ENCODE measurements around the gene MSANTD7.

Gene MSANTD7

GRCh38 chr10:14844948-14845347 is 6.8 kb downstream of the MSANTD7 start:
- Histone ChIP-seq H3K27ac (ENCODE audit: low read length) (no peak overlapping the region), H3K9ac (ENCODE audit: low read length) (no peak overlapping the region), H4K20me1 (ENCODE audit: insufficient read depth, low read length) (no peaks in the 10 kb centered on the region), H3K9me3 (ENCODE audit: insufficient read depth, low read length) (no peaks in the 10 kb centered on the region), H3K27me3 (ENCODE audit: low read depth, low read length) (no peaks in the 10 kb centered on the region), H3K4me1 (ENCODE audit: low read length) (no peaks in the 10 kb centered on the region), H3K4me3 (ENCODE audit: low read length) (no peak overlapping the region), H2AFZ (ENCODE audit: low read depth, low read length) (no peak overlapping the region), H3K4me2 (ENCODE audit: low read length) (no peak overlapping the region), H3K36me3 (replicated peaks; ENCODE audit: low read depth, low read length) (peaks cover 38% of the 10 kb centered on the region), H3K79me2 (ENCODE audit: low read length) (peaks cover 14% of the 10 kb centered on the region)
- no peak for TF ChIP-seq EZH2phosphoT487 (IDR thresholded peaks at IDR 0.05; ENCODE audit: low read depth)
- TF ChIP-seq, protein P1, sequence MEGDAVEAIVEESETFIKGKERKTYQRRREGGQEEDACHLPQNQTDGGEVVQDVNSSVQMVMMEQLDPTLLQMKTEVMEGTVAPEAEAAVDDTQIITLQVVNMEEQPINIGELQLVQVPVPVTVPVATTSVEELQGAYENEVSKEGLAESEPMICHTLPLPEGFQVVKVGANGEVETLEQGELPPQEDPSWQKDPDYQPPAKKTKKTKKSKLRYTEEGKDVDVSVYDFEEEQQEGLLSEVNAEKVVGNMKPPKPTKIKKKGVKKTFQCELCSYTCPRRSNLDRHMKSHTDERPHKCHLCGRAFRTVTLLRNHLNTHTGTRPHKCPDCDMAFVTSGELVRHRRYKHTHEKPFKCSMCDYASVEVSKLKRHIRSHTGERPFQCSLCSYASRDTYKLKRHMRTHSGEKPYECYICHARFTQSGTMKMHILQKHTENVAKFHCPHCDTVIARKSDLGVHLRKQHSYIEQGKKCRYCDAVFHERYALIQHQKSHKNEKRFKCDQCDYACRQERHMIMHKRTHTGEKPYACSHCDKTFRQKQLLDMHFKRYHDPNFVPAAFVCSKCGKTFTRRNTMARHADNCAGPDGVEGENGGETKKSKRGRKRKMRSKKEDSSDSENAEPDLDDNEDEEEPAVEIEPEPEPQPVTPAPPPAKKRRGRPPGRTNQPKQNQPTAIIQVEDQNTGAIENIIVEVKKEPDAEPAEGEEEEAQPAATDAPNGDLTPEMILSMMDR (IDR thresholded peaks at IDR 0.05; ENCODE audit: low read depth, low read length), result no peak

DNA sequence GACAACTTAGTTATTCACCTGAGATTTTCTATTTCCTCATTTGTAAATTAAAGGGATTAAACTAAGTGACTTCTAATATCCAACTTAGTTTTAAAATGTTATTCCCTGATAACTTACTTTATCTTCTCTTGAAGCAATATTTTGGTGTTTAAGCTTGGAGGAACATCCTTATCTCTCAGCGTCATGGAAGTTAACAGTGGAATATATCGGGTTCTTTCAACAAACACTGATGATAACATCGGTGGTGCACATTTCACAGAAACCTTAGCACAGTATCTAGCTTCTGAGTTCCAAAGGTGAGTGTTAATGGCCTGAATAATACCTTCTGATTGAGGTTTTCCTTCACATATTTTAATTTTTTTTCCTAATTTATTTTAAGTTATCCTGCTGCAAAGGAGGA is 14.1 kb downstream of the MSANTD7 start:
- H3K27me3 ChIP-seq (ENCODE audit: low read depth, low read length), result no peaks in the 10 kb centered on the region
- no peak for TF ChIP-seq EZH2phosphoT487 (IDR thresholded peaks at IDR 0.05; ENCODE audit: low read depth)
- TF ChIP-seq, protein P1 (IDR thresholded peaks at IDR 0.05; ENCODE audit: low read depth, low read length), result no peak
- H4K20me1 ChIP-seq (ENCODE audit: insufficient read depth, low read length), result no peaks in the 10 kb centered on the region
- no peaks in the 10 kb centered on the region for H3K79me2 ChIP-seq (ENCODE audit: low read length)
- no peak overlapping the region for H3K9ac ChIP-seq (ENCODE audit: low read length)
- H3K4me2 ChIP-seq (ENCODE audit: low read length), result no peak overlapping the region
- no peaks in the 10 kb centered on the region for H3K4me1 ChIP-seq (ENCODE audit: low read length)
- H3K27ac ChIP-seq (ENCODE audit: low read length), result no peak overlapping the region
- H3K36me3 ChIP-seq (replicated peaks; ENCODE audit: low read depth, low read length), result peaks cover 16% of the 10 kb centered on the region
- no peak overlapping the region for H2AFZ ChIP-seq (ENCODE audit: low read depth, low read length)
- H3K9me3 ChIP-seq (ENCODE audit: insufficient read depth, low read length), result no peaks in the 10 kb centered on the region
- H3K4me3 ChIP-seq (ENCODE audit: low read length), result no peak overlapping the region

DNA sequence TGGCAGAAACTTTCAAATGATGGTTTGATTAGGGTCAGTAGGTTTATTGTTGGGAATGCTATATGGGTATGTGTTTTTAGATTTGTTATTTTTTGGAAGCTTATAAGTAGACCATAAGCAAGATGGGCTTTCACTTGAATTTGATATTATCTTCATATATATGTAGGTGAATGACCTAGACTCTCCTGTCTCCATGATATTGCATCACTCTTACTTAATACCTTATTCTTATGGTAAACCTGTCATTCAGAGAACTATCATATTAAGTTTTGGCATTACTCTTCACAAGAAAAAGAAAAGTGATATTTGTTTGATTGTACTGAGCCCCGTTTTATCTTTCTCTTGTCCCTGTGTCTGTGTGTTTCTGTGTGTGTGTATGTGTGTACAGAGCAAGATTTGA is 17.3 kb downstream of the MSANTD7 start:
- Histone ChIP-seq H3K4me1 (ENCODE audit: low read length) (no peaks in the 10 kb centered on the region), H3K27me3 (ENCODE audit: low read depth, low read length) (no peaks in the 10 kb centered on the region), H3K79me2 (ENCODE audit: low read length) (no peaks in the 10 kb centered on the region), H3K9me3 (ENCODE audit: insufficient read depth, low read length) (no peaks in the 10 kb centered on the region), H2AFZ (ENCODE audit: low read depth, low read length) (no peak overlapping the region), H3K4me3 (ENCODE audit: low read length) (no peak overlapping the region), H3K4me2 (ENCODE audit: low read length) (no peak overlapping the region), H3K9ac (ENCODE audit: low read length) (no peak overlapping the region), H3K36me3 (replicated peaks; ENCODE audit: low read depth, low read length) (peaks cover 14% of the 10 kb centered on the region), H4K20me1 (ENCODE audit: insufficient read depth, low read length) (no peaks in the 10 kb centered on the region), H3K27ac (ENCODE audit: low read length) (no peak overlapping the region)
- TF ChIP-seq EZH2phosphoT487 (IDR thresholded peaks at IDR 0.05; ENCODE audit: low read depth), result no peak
- TF ChIP-seq, protein P1 (IDR thresholded peaks at IDR 0.05; ENCODE audit: low read depth, low read length), result no peak

DNA sequence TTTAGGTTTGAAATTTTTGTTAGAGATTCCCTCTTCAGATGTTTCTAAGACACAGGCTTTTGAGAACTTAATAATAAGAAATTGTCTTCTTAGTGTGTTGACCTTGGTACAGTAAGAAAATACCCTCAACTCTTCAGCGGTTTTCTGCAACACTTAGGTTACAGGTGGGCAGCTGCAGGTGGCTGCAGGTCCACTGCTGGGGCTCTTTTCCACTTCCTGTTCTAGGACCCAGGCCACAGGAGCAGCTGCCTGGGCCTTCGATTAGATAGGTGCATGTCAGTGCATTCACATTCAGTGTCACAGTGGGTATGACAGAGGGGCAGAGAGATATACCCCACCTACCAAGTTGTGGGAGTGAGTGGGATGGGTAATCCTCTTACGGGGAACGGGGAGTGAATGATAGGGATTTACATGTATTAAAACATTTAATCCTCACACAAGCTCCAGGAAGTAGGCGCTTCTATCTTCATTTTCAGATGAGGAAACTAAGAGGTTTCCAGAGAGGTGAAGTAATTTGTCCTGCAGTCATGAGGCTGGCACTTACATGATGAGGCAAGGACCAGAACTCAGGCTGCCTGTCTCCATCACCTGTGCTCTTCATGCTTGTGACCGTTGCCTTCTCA is 20.3 kb downstream of the MSANTD7 start:
- no peaks in the 10 kb centered on the region for H3K4me1 ChIP-seq (ENCODE audit: low read length)
- no peak for TF ChIP-seq EZH2phosphoT487 (IDR thresholded peaks at IDR 0.05; ENCODE audit: low read depth)
- TF ChIP-seq, protein P1 (IDR thresholded peaks at IDR 0.05; ENCODE audit: low read depth, low read length), result no peak
- no peaks in the 10 kb centered on the region for H4K20me1 ChIP-seq (ENCODE audit: insufficient read depth, low read length)
- no peak overlapping the region for H3K27ac ChIP-seq (ENCODE audit: low read length)
- H3K9ac ChIP-seq (ENCODE audit: low read length), result no peak overlapping the region
- H3K4me2 ChIP-seq (ENCODE audit: low read length), result no peak overlapping the region
- H3K4me3 ChIP-seq (ENCODE audit: low read length), result no peak overlapping the region
- H3K36me3 ChIP-seq (replicated peaks; ENCODE audit: low read depth, low read length), result peaks cover 6% of the 10 kb centered on the region
- no peaks in the 10 kb centered on the region for H3K9me3 ChIP-seq (ENCODE audit: insufficient read depth, low read length)
- no peaks in the 10 kb centered on the region for H3K79me2 ChIP-seq (ENCODE audit: low read length)
- H2AFZ ChIP-seq (ENCODE audit: low read depth, low read length), result no peak overlapping the region
- H3K27me3 ChIP-seq (ENCODE audit: low read depth, low read length), result no peaks in the 10 kb centered on the region

Data from OCI-LY3 (cell line).